Stomach (tissue), 8 donors: Measurements from ENCODE around the gene GFER. TPM values are rescaled to one million over a fixed set of nuclear protein-coding genes. Genes with fewer than 3 reads are reported as not detected.

Experiments used
- polyA plus RNA-seq, 3 donors: library from polyadenylated mRNA; stranded (reverse); fragments of 200-250 nt; gene quantifications; one replicate each; pipeline ENCODE4 v1.2.3, GENCODE V29; 2013
- small RNA-seq, 4 donors: library from RNA; depleted of rRNA; stranded (forward); fragments of <200 nt; gene quantifications; one replicate each; pipeline ENCODE3, GENCODE V24; 2016
- total RNA-seq, 5 donors: library from RNA; depleted of rRNA; stranded (reverse); fragments of >200 nt; gene quantifications; one replicate each; pipeline versions ENCODE4 v1.1.0 to v1.2.3, GENCODE V29; 2014 to 2016
- donor health status: healthy with polysubstance abuse.
- donor health status: Bipolar disorder and iron deficiency.
- donor health status: healthy.

The GFER gene
- total and polyA plus RNA-seq, 8 donors = 3.1 to 313 (median 33.6) TPM

Small RNA genes within 50 kb of the gene (small RNA-seq; reads per million reads assigned to genes)
- gene AC005363.2 = 0 reads per million in 4 donors
- 0 reads per million in 4 donors for gene RN7SL219P
- gene SNORA10 = 0 reads per million in 4 donors
- 0 reads per million in 4 donors for gene SNORA64

Other genes with a start within 250 kb of the GFER start
Only the 30 nearest of the 31 such genes appear.
- gene NME3, start 212.7 kb upstream of the GFER start, total RNA-seq = 100 to 1,000 TPM in 2 of 5 donors, 10 to 100 TPM in 3; 18.7 to 420 (median 52.1) TPM
- 100 to 1,000 TPM; 116 to 194 (median 135) TPM for gene NME3, start 212.7 kb upstream of the GFER start, polyA plus RNA-seq
- gene EME2, start 211.4 kb upstream of the GFER start, total RNA-seq = 10 to 100 TPM in 4 of 5 donors, 1 to 10 TPM in 1; 8.8 to 94.1 (median 34.4) TPM
- 1 to 10 TPM; 2.6 to 7.9 (median 6.9) TPM for gene EME2, start 211.4 kb upstream of the GFER start, polyA plus RNA-seq
- gene MRPS34, start 211.1 kb upstream of the GFER start, total RNA-seq = 100 to 1,000 TPM in 1 of 5 donors, 10 to 100 TPM in 4; 21.1 to 204 (median 64.7) TPM
- 100 to 1,000 TPM; 120 to 155 (median 126) TPM for gene MRPS34, start 211.1 kb upstream of the GFER start, polyA plus RNA-seq
- 100 to 1,000 TPM in 1 of 5 donors, 10 to 100 TPM in 4; 22.2 to 186 (median 70.9) TPM for gene SPSB3, start 201.6 kb upstream of the GFER start, total RNA-seq
- gene SPSB3, start 201.6 kb upstream of the GFER start, polyA plus RNA-seq = 100 to 1,000 TPM in 1 of 3 donors, 10 to 100 TPM in 2; 54.2 to 111 (median 83.6) TPM
- 100 to 1,000 TPM in 1 of 5 donors, 10 to 100 TPM in 4; 14.7 to 171 (median 54.8) TPM for gene NUBP2, start 201.2 kb upstream of the GFER start, total RNA-seq
- gene NUBP2, start 201.2 kb upstream of the GFER start, polyA plus RNA-seq = 10 to 100 TPM; 60.6 to 86.0 (median 74.7) TPM
- gene IGFALS, start 190.5 kb upstream of the GFER start, total RNA-seq = 10 to 100 TPM in 2 of 5 donors, 1 to 10 TPM in 2, not detected in 1; 2.9 to 24.6 (median 8.8) TPM
- 10 to 100 TPM in 1 of 3 donors, 1 to 10 TPM in 2; 2.4 to 21.0 (median 6.0) TPM for gene IGFALS, start 190.5 kb upstream of the GFER start, polyA plus RNA-seq
- 100 to 1,000 TPM in 1 of 5 donors, 10 to 100 TPM in 4; 30.3 to 119 (median 64.8) TPM for gene HAGH, start 157.4 kb upstream of the GFER start, total RNA-seq
- 10 to 100 TPM; 64.9 to 80.2 (median 73.5) TPM for gene HAGH, start 157.4 kb upstream of the GFER start, polyA plus RNA-seq
- 100 to 1,000 TPM in 1 of 5 donors, 10 to 100 TPM in 4; 16.7 to 484 (median 36.6) TPM for gene FAHD1, start 157.0 kb upstream of the GFER start, total RNA-seq
- gene FAHD1, start 157.0 kb upstream of the GFER start, polyA plus RNA-seq = 10 to 100 TPM; 15.4 to 37.7 (median 22.8) TPM
- not detected for gene MEIOB, start 112.0 kb upstream of the GFER start, total RNA-seq
- under 1 TPM in 1 of 3 donors, not detected in 2; 0.13 TPM for gene MEIOB, start 112.0 kb upstream of the GFER start, polyA plus RNA-seq
- gene HS3ST6, start 65.8 kb upstream of the GFER start, total RNA-seq = not detected
- 1 to 10 TPM in 1 of 3 donors, not detected in 2; 1.6 TPM for gene HS3ST6, start 65.8 kb upstream of the GFER start, polyA plus RNA-seq
- gene MSRB1, start 41.0 kb upstream of the GFER start, total RNA-seq = 10 to 100 TPM in 3 of 5 donors, 1 to 10 TPM in 1, not detected in 1; 6.2 to 61.1 (median 16.3) TPM
- 10 to 100 TPM; 31.2 to 68.5 (median 48.9) TPM for gene MSRB1, start 41.0 kb upstream of the GFER start, polyA plus RNA-seq
- not detected for gene RPL3L, start 29.5 kb upstream of the GFER start, total RNA-seq
- under 1 TPM in 2 of 3 donors, not detected in 1; 0.05 to 0.19 TPM for gene RPL3L, start 29.5 kb upstream of the GFER start, polyA plus RNA-seq
- gene NDUFB10, start 24.7 kb upstream of the GFER start, total RNA-seq = 100 to 1,000 TPM in 1 of 5 donors, 10 to 100 TPM in 4; 28.6 to 119 (median 57.5) TPM
- 100 to 1,000 TPM; 242 to 285 (median 253) TPM for gene NDUFB10, start 24.7 kb upstream of the GFER start, polyA plus RNA-seq
- gene RPS2, start 19.4 kb upstream of the GFER start, total RNA-seq = 1,000 to 10,000 TPM in 4 of 5 donors, 100 to 1,000 TPM in 1; 997 to 2,615 (median 1,653) TPM
- gene RPS2, start 19.4 kb upstream of the GFER start, polyA plus RNA-seq = 1,000 to 10,000 TPM; 2,720 to 4,842 (median 2,788) TPM
- gene RNF151, start 17.3 kb upstream of the GFER start, total RNA-seq = not detected
- not detected for gene RNF151, start 17.3 kb upstream of the GFER start, polyA plus RNA-seq
- 100 to 1,000 TPM in 1 of 5 donors, 10 to 100 TPM in 3, 1 to 10 TPM in 1; 9.4 to 174 (median 26.3) TPM for gene TBL3, start 12.1 kb upstream of the GFER start, total RNA-seq
- 10 to 100 TPM; 32.7 to 52.7 (median 48.9) TPM for gene TBL3, start 12.1 kb upstream of the GFER start, polyA plus RNA-seq
- gene NOXO1, start 2.7 kb upstream of the GFER start, total RNA-seq = 10 to 100 TPM in 1 of 5 donors, not detected in 4; 58.2 TPM
- gene NOXO1, start 2.7 kb upstream of the GFER start, polyA plus RNA-seq = 1 to 10 TPM; 1.2 to 3.4 (median 2.6) TPM
- 1 to 10 TPM in 1 of 5 donors, not detected in 4; 1.7 TPM for gene SYNGR3, start 5.8 kb downstream of the GFER start, total RNA-seq
- 1 to 10 TPM in 1 of 3 donors, not detected in 2; 1.3 TPM for gene SYNGR3, start 5.8 kb downstream of the GFER start, polyA plus RNA-seq
- 10 to 100 TPM; 16.3 to 86.2 (median 34.8) TPM for gene ZNF598, start 25.6 kb downstream of the GFER start, total RNA-seq
- 10 to 100 TPM; 21.1 to 31.0 (median 21.4) TPM for gene ZNF598, start 25.6 kb downstream of the GFER start, polyA plus RNA-seq
- gene NPW, start 35.6 kb downstream of the GFER start, total RNA-seq = under 1 TPM in 1 of 5 donors, not detected in 4; 0.55 TPM
- gene NPW, start 35.6 kb downstream of the GFER start, polyA plus RNA-seq = 10 to 100 TPM in 1 of 3 donors, 1 to 10 TPM in 2; 1.6 to 12.4 (median 2.4) TPM
- 100 to 1,000 TPM in 2 of 5 donors, 10 to 100 TPM in 3; 17.4 to 201 (median 95.5) TPM for gene NHERF2, start 42.7 kb downstream of the GFER start, total RNA-seq
- gene NHERF2, start 42.7 kb downstream of the GFER start, polyA plus RNA-seq = 100 to 1,000 TPM in 2 of 3 donors, 10 to 100 TPM in 1; 65.4 to 236 (median 157) TPM
- 100 to 1,000 TPM in 2 of 5 donors, 1 to 10 TPM in 3; 2.3 to 663 (median 9.5) TPM for gene NTHL1, start 63.6 kb downstream of the GFER start, total RNA-seq
- 10 to 100 TPM; 29.2 to 40.6 (median 36.6) TPM for gene NTHL1, start 63.6 kb downstream of the GFER start, polyA plus RNA-seq
- gene TSC2, start 63.8 kb downstream of the GFER start, total RNA-seq = 100 to 1,000 TPM in 3 of 5 donors, 10 to 100 TPM in 2; 68.5 to 369 (median 118) TPM
- 10 to 100 TPM; 40.8 to 46.0 (median 41.1) TPM for gene TSC2, start 63.8 kb downstream of the GFER start, polyA plus RNA-seq
- gene PKD1, start 151.7 kb downstream of the GFER start, total RNA-seq = 100 to 1,000 TPM in 3 of 5 donors, 10 to 100 TPM in 2; 88.5 to 776 (median 459) TPM
- 10 to 100 TPM; 10.4 to 58.9 (median 22.7) TPM for gene PKD1, start 151.7 kb downstream of the GFER start, polyA plus RNA-seq
- 100 to 1,000 TPM in 1 of 5 donors, 10 to 100 TPM in 1, not detected in 3; 27.2 to 114 TPM for gene RAB26, start 164.4 kb downstream of the GFER start, total RNA-seq
- gene RAB26, start 164.4 kb downstream of the GFER start, polyA plus RNA-seq = 10 to 100 TPM; 15.1 to 63.4 (median 20.3) TPM
- 100 to 1,000 TPM in 1 of 5 donors, 10 to 100 TPM in 4; 20.9 to 204 (median 58.9) TPM for gene TRAF7, start 171.6 kb downstream of the GFER start, total RNA-seq
- 10 to 100 TPM; 27.1 to 39.5 (median 37.3) TPM for gene TRAF7, start 171.6 kb downstream of the GFER start, polyA plus RNA-seq
- gene CASKIN1, start 212.4 kb downstream of the GFER start, total RNA-seq = under 1 TPM in 1 of 5 donors, not detected in 4; 0.73 TPM
- under 1 TPM; 0.15 to 0.55 (median 0.19) TPM for gene CASKIN1, start 212.4 kb downstream of the GFER start, polyA plus RNA-seq
- gene MLST8, start 221.3 kb downstream of the GFER start, total RNA-seq = 100 to 1,000 TPM in 1 of 5 donors, 10 to 100 TPM in 3, 1 to 10 TPM in 1; 7.5 to 235 (median 56.2) TPM
- gene MLST8, start 221.3 kb downstream of the GFER start, polyA plus RNA-seq = 10 to 100 TPM; 46.8 to 68.1 (median 55.3) TPM
- 10 to 100 TPM in 4 of 5 donors, 1 to 10 TPM in 1; 2.6 to 78.8 (median 16.5) TPM for gene BRICD5, start 226.7 kb downstream of the GFER start, total RNA-seq
- 1 to 10 TPM; 4.2 to 6.5 (median 6.3) TPM for gene BRICD5, start 226.7 kb downstream of the GFER start, polyA plus RNA-seq
- gene PGP, start 230.6 kb downstream of the GFER start, total RNA-seq = 10 to 100 TPM in 4 of 5 donors, 1 to 10 TPM in 1; 9.4 to 90.4 (median 15.9) TPM
- 10 to 100 TPM in 2 of 3 donors, 1 to 10 TPM in 1; 9.3 to 11.0 (median 10.0) TPM for gene PGP, start 230.6 kb downstream of the GFER start, polyA plus RNA-seq